ENCODE data around the gene NAA25. TPM values are rescaled to one million over a fixed set of nuclear protein-coding genes. Genes with fewer than 3 reads are reported as not detected.
"Not testable (repeated sequence)": the region's sequence is repeated elsewhere in the genome, so short reads cannot be mapped to it uniquely, and the experiment has no call there.

NAA25 gene
- polyA plus RNA-seq, 12 donors = 19.5 to 149 (median 25.9) TPM

DNA sequence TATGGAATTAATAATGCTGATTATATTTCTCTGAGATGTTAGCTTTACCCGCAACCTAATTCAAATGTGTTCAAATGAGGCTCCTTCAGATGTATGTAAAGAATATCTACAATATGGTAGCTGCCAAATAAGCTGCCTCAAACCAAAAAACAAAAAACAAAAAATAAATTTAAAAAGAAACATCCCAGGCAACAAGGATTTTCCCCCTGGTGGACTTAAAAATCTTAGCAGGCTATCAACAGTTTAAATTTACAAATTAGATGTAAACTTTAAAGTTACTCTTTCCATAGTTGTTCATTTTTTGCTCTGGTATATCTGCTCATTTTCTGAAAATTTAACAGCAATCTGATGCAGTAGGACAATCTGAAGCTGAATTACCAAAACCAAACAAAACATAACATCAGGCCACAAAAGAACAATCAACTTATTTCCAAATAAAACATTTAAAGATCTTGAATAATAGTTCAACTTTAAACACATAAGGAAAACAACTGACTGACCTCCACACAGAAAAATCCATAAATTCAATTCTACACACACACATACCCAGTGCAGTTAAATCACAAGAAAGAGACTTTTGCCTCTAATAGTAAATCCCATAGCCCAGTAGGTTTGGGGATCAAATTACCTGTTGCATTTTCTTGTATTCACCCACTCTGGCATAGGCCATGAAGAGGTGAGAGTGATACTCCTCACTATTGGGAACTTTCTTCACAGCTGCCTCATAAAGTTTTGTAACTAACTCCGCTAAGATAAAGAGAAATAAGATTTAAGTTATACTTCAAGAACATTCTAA is 21.3 kb downstream of the NAA25 start:
- DNase-seq = no peak

DNA sequence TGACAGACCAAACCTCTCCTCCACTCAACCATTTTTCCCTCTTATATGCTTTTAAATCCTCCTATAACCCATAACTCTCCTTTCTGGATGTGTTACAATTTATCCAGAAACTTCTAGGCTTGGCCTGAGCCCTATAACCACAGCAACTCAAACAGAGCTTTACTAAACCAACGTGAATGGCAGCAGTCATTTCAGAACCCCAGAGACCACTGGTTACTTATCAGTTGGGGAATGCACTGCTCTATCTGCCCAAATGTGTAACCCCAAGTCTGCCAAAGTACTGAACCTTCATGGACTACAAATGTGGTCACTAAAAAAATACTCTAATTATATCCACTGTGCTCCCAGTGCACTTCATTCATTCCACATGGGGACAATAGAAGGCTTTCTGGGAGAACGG is 42.0 kb downstream of the NAA25 start:
- DNase-seq = no peak

DNA sequence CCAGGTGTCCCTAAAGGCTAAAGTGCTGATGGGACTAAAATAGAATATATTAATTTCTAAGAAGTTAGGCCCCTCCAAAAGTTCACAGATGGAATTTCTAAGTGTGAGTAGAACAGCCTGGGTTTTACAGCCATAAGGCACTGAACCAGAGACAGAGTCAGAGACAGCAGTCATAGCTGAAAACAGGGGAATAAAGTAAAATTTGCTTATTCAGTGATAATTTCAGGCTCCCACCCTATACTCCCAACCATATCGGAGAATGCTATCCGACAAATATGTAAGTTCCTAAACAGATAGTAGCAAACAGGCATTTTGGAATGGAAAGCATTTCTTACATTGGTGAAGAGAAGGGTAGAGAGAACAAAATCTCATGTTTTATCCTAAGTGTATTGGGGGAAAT is 45.3 kb downstream of the NAA25 start:
- no peak for DNase-seq

DNA sequence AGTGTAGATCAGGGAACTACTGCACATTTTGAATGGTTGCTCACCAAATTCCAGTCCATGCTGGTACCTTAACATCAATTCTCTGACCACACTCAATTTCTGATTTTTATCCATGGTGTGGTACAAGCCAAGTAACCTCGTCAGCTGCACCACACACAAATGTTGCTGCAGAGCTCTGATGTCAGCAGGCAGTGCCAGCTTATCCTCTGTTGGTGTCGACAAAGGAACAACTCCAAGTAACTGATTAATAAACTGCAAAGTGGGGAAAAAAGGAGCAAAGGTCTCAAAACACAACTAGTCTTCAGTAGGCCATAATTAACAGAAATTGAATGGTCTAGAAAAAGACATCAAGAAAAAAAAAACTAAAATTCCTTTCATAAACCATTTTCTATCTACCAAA is 47.4 kb downstream of the NAA25 start:
- DNase-seq = no peak

DNA sequence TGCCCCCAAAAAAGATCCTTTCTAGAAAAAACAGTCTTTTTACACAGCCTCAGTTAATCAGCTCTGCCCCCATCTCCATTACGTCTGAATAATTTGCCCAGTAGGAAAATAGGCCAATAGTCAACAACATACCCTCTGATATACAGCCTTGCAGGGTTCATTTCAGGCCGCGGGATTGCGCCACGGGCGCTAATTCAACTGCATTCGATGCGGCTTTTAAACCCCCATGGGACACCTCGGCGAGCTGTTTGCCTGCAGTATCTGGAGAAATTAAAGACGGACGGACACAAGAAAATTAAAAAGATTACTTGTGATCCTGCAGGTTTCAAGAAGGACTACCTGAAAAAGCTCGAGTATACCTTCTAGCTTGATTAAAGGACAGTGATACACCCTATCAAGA is 59.2 kb downstream of the NAA25 start:
- DNase-seq = no peak

DNA sequence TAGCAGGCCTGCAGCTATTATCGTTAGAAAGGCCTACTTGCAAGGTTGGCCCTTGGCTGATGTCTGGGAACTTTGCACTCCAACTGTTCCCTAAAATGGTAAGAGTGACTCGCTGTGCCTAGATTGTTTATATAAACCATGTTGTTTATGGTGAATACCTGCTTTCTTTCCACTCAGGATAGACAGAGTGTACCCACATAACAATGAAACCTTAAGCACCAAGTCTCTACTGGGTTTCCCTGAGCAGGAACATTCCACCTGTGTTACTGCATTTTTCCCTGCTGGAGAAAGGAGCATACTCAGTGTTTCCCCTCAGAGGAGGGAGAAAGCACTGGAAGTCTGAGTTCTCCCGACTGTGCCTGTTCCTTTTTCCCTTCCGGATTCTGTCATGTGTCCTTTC is 62.6 kb downstream of the NAA25 start:
- DNase-seq = no peak

DNA sequence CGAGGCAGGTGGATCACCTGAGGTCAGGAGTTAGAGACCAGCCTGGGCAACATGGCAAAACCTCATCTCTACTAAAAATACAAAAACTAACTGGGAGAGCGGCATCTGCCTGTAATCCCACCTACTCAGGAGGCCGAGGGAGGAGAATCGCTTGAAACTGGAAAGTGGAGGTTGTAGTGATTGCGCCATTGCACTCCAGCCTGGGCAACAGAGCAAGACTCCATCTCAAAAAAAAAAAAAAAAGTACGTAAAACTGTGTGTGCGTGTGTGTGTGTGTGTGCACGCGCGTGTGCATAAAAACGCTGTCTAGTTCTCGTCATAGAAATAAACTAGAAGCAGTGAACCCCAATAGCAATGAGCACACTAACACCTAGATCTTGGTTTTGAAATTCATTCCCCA is 72.0 kb downstream of the NAA25 start:
- DNase-seq = not testable (repeated sequence)

DNA sequence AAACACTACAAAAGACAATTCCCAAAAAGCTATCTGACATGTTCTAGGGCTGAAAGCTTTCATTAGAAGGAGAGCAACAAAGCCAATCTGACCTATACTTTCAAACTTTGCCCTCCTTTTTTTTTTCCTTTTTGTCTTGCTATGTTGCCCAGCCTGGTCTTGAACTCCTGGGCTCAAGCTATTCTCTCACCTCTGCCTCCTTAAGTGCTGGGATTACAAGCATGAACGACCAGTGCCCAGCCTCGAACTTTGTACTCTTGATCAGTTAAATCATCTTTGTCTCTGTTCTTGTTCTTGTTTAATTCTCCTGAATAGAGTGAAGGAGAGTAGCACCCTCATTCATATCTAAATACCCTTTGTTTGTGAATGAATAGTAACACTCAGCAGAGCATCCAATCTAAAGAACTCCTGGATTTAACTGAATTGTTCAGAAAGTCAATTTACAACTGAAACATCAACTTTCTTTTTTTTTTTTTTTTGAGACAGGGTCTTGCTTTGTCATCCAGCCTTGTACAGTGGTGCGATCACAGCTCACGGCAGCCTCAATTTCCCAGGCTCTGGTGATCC is 73.3 kb downstream of the NAA25 start:
- DNase-seq = no peak

DNA sequence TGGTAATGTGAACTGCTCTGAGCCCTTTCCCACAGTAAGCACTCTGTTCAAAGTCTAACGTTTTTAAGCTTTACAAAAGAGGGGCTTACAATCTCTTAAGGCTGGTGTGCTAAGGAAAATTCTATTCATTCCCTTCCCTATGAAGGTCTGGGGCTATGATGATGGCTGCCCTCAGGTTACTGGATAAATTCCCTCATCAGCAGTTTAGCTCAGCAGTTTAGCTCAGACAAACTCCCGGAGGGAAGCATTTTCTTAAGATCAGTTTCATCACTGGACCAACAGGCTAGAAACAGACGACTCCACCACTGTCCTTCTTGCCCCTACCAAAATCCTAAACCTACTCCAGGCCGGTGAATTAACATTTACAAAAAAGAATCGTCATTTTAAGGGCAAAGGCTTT is 76.3 kb downstream of the NAA25 start:
- no peak for DNase-seq

DNA sequence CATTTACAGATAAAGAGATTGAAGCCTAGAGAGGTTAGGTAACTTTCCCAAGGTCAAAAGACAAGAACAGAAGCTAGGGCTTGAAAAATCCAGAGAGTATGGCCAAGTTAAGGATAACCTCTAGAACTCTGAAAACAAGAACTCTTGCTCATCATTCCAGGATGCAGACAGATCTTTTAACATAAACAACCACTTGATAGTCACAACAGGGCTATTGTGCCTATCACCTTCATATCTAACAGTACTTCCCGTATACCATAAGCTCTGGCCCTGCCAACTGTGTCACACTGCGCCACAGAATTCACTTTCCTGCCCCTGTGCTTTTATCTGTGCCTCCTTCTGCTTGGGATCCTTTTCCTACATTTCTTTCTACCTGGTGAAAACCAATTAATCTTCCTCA is 77.1 kb downstream of the NAA25 start:
- DNase-seq = no peak

DNA sequence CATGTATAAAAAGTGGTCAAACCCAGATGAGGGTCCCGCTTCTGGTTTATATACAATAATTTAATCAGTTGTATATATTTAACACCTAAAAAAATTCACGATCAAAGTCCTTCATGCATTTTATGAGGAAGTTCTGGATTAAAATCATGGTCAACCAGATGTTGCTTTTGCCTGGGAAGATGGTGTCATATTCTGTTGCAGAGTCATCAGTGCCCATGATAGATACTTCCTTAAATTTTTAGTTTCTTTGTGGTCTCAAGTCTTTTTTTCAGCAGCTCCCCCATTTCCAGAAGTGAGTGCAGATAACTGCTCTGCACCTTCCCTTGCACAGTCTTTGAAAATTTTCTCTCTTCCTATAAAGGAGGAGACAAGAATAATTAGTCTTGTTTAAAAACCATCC is 79.3 kb downstream of the NAA25 start:
- no peak for DNase-seq

DNA sequence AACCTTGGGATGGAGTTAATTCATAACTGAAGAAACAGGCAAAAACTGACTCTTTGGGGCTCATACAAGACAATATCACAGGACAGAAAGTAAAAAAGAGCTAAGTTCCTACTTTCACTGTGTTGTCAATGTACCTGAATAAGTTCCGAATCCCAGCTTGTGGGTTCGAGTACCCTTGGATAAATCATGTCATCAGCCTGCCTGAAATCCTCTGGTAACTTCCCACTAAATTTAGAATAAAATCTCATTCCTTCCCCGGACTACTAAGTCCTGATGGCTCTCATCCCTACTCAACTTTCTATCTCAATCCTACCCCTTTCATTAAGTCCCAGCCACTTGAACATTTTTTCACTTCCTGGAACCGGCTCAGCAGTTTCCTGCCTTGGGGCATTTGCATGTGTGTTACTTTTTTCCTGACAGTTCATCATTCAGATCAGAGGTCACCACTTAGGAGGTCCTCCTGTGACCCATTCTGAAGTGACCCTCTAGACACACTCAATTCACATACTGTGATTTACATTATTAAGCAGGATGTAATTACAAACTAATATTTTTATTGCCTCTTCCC is 82.7 kb downstream of the NAA25 start:
- no peak for DNase-seq

DNA sequence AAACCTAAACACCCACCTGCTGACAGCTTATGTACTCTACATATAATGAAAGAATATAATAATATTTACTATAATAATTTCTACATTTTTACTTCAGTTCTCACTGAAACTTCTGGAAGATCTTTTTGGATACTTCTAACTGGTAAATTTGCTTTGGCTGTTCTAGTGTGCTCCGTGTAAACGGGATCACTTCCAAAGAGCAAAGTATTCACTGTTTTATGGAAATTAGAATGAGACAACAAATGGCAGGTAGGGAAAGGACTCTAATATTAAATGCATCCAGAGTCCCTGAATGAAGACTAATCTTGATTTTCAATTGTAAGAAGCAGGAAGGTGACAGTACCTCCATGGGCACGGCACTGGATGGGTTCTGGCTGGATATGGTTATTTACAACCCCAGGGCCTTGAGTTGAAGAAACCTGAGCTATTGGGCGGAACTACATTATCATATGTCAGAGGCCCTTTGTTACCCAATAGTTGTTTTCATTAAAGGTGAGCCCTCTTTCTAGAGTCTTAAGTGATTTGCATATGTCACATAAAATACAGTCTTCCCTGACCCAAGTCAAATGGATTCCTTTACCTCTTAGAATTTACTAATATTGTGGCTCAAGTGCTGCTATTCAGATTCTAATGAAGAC is 84.7 kb downstream of the NAA25 start:
- DNase-seq = no peak

DNA sequence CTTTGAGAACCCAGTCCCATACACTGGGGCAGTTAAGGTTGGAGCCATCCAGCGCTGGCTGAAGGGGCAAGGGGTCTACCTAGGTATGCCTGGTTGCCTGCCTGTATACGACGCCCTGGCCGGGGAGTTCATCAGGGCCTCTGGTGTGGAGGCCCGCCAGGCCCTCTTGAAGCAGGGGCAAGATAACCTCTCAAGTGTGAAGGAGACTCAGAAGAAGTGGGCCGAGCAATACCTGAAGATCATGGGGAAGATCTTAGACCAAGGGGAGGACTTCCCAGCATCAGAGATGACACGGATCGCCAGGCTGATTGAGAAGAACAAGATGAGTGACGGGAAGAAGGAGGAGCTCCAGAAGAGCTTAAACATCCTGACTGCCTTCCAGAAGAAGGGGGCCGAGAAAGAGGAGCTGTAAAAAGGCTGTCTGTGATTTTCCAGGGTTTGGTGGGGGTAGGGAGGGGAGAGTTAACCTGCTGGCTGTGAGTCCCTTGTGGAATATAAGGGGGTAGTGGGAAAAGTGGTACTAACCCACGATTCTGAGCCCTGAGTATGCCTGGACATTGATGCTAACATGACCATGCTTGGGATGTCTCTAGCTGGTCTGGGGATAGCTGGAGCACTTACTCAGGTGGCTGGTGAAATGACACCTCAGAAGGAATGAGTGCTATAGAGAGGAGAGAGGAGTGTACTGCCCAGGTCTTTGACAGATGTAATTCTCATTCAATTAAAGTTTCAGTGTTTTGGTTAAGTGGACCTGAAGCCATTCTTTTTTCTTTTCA is 86.2 kb downstream of the NAA25 start:
- DNase-seq = no peak

DNA sequence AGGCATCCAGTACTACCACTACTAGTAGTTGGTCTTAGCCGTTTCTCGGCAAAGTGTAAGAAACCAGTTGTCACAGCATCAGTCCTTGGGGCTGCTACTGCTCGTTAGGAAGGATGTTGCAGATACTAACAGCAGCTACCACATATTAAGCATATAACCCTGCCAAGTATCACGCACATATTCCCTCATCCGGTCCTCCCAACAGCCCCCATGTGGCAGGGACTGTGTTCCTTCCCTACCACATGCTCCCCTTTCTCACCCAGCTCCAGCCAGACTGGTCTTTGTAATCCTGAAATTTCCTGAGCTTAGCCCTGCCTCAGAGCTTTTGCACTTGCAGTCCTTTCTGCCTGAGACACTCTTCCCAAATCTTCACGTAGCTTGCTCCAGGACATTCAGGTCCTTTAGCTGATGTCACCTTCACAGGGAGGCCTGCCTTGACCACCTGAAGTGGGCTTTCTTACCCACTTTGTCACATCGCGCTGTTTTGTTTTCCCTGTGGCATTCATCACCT is 87.6 kb downstream of the NAA25 start:
- DNase-seq = no peak

DNA sequence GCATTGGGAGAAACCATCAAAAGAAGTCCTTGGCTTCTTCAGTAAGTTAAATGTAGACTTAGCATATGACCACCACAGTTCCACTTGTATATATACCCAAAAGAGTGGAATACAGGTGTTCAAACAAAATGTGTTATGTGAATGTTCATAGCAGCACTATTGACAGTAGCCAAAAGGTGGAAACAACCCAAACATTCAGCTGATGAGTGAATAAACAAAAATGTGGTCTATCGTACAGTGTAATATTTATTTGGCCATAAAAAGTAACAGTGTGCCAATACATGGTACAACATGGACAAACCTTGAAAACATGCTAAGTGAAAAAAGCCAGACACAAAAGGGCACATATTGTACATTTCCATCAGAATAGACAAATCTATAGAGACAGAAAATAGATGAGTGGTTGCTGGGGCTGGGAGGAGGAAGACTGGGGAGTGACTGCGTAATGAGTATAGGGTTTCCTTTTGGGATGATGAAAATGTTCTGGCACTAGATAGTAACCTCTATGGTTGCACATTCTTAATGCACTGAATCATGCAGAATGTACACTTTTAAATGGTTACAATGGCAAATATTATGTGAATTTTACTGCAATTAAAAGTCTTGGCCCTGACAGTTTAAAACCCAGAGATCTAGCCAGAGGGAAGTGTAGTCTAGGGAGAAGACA is 89.9 kb downstream of the NAA25 start:
- no peak for DNase-seq

DNA sequence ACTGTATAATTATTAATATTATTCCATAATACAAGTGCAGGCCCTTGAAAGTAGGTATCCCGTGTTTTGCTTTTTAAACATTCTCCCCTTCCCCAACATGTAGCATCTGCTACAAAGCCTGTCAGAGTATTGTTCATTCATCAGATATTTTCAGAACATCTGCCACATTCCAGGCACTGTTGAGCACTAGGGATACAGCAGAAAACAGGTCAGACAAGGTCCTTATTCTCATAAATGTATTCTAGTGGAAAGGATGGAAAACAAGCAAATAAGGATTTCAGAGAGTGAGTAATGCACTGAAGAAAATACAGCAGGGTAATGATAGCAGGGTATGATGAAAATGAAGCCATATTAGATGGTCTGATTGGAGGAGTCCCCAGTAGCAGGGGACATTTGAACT is 91.5 kb downstream of the NAA25 start:
- DNase-seq = no peak

DNA sequence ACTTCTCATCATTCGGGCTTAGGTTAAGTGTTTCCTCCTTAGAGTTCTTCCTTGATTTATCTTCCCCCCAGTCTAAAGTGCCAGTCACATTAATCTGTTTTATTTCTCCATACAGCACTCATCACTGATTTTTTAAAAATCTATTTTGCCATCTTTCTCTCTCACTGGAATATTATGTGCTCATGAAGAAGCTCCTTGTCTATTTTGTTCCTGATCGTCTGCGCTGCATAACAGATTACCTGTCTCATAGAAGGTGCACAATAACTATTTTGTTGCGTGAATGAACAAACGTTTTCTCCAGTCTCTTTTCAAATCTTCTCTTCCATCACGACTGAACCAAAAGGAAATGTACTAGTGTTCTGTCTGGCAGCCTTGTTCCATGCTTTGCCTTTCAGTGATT is 92.6 kb downstream of the NAA25 start:
- no peak for DNase-seq

DNA sequence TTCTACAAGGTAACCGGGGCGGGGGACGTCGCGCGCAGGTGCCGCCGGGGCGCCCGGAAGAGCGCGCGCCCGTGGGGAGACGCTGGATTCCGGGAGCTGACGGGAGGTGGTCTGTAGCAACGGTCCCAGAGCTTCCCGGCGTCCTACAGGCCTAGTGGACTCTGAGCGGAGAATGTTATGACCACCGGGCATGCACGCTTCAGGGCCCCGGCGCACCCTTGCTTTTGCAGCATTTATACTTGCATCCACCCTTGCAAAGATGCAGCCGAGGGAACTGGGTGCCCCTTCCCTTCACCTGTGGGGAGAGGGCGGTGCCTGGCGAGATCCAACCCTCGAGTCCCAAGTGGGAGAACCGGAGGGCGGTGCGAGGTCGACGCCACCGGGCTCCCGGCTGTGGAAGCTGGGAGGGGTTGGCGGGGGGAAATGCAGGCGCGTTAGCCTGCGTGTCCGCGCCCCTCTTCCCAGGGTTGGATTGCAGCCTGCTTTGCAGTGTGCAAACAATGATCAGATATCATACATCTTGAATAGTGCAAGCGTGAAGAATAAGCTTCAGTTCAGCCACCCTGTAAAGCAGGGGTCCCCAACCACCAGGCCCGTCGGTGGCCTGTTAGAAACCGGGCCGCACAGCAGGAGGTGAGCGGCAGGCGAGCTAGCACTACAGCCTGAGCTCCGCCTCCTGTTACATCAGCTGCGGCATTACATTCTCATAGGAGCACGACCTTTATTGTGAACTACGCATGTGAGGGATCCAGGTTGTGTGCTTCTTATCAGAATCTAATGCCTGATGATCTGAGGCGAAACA is 94.8 kb downstream of the NAA25 start:
- DNase-seq = peak; percentile 38

DNA sequence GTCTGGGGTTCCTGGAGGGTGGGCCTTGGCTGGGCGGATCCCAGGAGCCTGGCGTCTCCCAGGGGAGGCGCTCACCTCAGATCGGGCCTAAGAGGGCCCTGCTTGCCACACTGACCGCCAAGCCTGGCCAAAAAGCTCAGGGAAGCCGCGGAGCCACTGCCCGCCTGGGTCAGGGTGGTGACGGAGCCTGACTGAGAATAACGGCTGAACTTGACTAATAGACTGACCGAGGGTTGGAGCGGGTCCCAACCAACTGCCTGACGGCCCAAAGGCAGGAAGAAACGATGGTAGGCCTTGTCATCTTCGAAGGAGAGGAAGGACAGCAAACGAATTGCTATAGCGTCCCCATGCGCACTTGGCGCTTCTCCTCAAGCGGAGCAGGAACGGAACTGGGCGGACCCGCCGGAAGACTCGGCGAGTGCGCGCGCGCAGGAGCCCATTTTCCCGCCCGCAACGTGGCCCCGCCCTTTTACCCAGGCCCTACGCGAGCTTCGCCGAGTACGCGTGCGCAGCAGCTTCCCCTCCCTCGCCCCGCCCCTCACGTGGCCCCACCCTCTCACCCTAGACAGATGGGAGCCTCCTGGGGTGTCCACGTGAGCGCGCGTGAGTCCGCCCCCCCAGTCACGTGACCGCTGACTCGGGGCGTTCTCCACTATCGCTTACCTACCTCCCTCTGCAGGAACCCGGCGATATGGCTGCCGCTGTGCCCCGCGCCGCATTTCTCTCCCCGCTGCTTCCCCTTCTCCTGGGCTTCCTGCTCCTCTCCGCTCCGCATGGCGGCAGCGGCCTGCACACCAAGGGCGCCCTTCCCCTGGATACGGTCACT is 95.6 kb downstream of the NAA25 start, which contains the start of the genes ERP29 and TMEM116:
Gene ERP29, plus strand, starts transcription at position 652 of the 826 bp plus-strand sequence. Its CDS starts 40 bp downstream, at position 692.
Gene TMEM116, minus strand, starts transcription at position 391 of the 826 bp plus-strand sequence. CDS start 7,895 bp downstream, outside the sequence.
- DNase-seq = peak; percentile 100

Data from muscle of arm (tissue), 12 donors.